Fibroblast of villous mesenchyme (primary cell): Measurements from ENCODE around the gene RNF8. TPM values are rescaled to one million over a fixed set of nuclear protein-coding genes. Genes with fewer than 3 reads are reported as not detected.
A peak's percentile ranks its signal among the peaks of the same experiment; 100 is the strongest.
"Not testable (repeated sequence)": the region's sequence is repeated elsewhere in the genome, so short reads cannot be mapped to it uniquely, and the experiment has no call there.

Experiments used
- DNase-seq: peaks from one replicate; pipeline ENCODE4 v3.0.0-alpha.2; 2010; ENCODE audit warnings: low read depth
- H3K4me3 ChIP-seq: 2 replicates; pipeline ENCODE4 v1.5.1; 2011; ENCODE audit warnings: low read depth, mild to moderate bottlenecking, low read length
- CTCF ChIP-seq: IDR thresholded peaks from 2 replicates; pipeline ENCODE4 v1.5.1; 2012; ENCODE audit warnings: low read depth, mild to moderate bottlenecking, low read length; ENCODE audit not compliant: insufficient read depth
- small RNA-seq: library from RNA; depleted of rRNA; stranded (forward); fragments of <200 nt; gene quantifications from one replicate; pipeline ENCODE3, GENCODE V24; 2012
- total RNA-seq: library from RNA; depleted of rRNA; stranded (reverse); fragments of >200 nt; gene quantifications from 2 replicates; pipeline ENCODE4 v1.2.3, GENCODE V29; 2012

RNF8 gene
- total RNA-seq, 1 donor, result 22.5 TPM

DNA sequence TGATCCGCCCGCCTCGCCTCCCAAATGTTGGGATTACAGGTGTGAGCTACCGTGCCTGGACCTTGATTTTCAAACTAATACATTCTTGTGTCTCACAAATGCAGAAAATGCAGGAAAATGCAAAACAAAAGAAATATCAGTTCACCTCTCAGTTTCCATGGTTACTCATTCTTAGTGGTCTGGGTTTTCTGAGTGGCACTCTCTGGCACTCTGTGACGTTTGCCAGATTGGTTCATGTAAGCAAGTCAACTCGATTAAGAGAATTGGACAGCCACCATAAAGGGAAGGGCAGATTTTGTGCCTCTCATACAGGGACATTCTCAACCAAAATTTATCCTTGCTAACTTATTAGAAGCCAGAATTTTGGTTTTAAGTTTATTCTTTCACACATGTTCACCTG lies 87.9 kb downstream of the RNF8 start:
- no peak for DNase-seq
- H3K4me3 ChIP-seq, result no peak overlapping the region
- TF ChIP-seq CTCF, result no peak

GRCh38 chr6:37442416-37443215 lies 88.8 kb downstream of the RNF8 start:
- TF ChIP-seq CTCF, result no peak
- peak; percentile 37 for DNase-seq
- peak overlapping the region; percentile 30 for H3K4me3 ChIP-seq

DNA sequence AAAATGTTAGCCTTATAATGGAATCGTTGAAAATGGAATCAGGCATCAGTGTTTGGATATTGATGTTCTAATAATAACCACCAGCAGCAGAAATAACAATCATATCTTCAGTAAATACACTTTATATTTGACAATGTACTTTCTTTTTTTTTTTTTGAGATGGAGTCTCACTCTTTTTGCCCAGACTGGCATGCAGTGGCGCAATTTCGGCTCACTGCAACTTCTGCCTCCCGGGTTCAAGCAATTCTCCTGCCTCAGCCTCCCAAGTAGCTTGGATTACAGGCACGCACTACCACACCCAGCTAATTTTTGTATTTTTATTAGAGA lies 89.4 kb downstream of the RNF8 start:
- not testable (repeated sequence) for DNase-seq, H3K4me3 ChIP-seq

Small RNAs within 50 kb of the gene (small RNA-seq; reads per million reads assigned to genes)
- not detected for gene RN7SL273P

Other genes with a start within 250 kb of the RNF8 start
- 22.9 and 28.0 TPM in 2 replicates for gene PIM1, start 183.8 kb upstream of the RNF8 start, total RNA-seq
- 7.1 and 10.8 TPM in 2 replicates for gene TBC1D22B, start 96.2 kb upstream of the RNF8 start, total RNA-seq
- gene TMEM217, start 95.8 kb upstream of the RNF8 start, total RNA-seq, result 2.9 and 3.5 TPM in 2 replicates
- 39.0 and 49.7 TPM in 2 replicates for gene CMTR1, start 79.2 kb downstream of the RNF8 start, total RNA-seq
- 12.5 and 18.4 TPM in 2 replicates for gene CCDC167, start 145.9 kb downstream of the RNF8 start, total RNA-seq